Measurements from ENCODE around the gene PLB1. TPM values are rescaled to one million over a fixed set of nuclear protein-coding genes. Genes with fewer than 3 reads are reported as not detected.

Gene PLB1
- total RNA-seq, 4 donors from 2014 or later: 1.5 to 16.5 (median 4.6) TPM

DNA sequence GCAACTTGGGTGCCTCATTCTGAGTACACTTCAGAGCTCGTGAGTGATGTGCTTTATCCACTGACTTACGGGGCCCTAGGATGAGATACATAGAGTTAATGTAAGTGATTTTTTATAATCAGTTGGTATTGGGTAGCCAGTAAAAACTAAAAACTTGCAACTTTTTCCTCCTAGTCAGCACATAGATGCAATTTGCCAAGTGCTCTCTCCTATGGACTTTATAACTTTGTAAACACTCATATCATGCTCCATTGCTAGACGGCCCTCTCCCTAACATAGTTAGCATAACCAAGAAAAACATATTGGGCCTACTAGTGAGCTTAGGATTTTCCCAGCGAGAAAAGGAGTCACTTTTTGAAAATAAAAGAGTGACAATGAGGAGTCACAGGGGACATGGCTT lies 60.4 kb downstream of the PLB1 start:
- TF ChIP-seq, protein P1, sequence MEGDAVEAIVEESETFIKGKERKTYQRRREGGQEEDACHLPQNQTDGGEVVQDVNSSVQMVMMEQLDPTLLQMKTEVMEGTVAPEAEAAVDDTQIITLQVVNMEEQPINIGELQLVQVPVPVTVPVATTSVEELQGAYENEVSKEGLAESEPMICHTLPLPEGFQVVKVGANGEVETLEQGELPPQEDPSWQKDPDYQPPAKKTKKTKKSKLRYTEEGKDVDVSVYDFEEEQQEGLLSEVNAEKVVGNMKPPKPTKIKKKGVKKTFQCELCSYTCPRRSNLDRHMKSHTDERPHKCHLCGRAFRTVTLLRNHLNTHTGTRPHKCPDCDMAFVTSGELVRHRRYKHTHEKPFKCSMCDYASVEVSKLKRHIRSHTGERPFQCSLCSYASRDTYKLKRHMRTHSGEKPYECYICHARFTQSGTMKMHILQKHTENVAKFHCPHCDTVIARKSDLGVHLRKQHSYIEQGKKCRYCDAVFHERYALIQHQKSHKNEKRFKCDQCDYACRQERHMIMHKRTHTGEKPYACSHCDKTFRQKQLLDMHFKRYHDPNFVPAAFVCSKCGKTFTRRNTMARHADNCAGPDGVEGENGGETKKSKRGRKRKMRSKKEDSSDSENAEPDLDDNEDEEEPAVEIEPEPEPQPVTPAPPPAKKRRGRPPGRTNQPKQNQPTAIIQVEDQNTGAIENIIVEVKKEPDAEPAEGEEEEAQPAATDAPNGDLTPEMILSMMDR (IDR thresholded peaks at IDR 0.05; ENCODE audit: low read depth): no peak

DNA sequence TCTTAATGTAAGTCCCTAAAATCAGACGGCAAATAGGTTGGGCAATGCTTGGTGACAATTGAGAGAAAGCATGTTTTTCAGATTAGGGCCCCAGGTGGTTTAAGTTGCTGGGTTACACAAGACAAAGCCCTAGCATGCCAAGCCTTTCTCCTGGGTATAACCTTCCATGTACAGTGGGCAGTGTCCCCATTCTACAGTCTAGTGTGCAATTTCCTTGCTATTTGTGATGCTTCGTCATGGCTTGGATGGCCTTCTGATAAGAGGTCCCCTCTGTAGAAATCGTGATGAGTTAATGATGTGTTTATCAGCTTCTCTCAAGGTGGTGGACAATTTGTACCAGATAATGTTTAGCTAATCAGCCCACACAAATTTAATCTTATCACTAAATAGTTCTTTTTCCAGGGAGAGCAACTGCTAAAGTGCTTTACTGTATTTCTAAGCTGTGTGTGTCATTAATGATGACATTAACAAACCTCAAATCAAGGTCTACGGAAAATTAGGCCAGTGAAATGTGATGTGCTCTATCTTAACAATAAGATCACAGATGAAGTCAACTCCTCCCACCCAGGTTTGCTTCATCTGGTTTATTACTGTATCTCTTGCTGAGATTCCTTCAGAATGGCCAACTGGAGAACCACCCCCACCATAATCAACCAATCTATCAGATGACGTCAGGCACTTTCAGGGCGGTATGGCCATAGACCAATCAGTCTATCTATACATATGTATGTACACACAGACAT lies 61.7 kb downstream of the PLB1 start:
- TF ChIP-seq, protein P1 (IDR thresholded peaks at IDR 0.05; ENCODE audit: low read depth): no peak

DNA sequence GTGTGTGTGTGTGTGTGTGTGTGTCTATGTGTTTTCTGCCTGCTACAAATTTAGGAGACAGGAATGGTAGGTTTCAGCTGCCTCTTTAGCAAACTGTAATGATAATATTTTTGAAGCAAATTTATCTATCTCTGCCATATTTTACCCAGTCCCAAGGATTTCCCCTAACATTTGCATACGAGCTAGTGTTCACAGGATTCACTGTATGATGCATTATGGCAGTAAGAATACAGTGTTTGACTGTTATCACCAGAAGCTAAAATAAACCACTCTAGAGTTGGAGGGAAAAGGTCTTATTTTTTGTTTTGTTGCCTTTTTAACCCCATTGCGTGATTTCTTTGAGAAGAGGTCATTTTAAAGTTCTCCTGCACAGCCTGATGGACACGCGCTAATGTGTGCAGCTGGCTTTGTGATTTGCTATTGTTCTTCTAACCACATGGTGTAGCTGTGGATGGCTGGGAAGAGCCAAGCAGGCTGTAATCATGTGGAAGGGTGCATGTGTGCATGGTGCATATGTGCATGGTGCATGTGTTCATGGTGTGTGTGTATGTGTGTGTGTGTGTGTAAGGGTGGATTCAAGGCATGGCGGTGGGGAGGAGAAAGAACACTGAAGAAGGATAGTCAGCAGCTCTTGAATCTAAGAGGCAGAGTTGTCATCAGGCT lies 62.4 kb downstream of the PLB1 start:
- TF ChIP-seq, protein P1 (IDR thresholded peaks at IDR 0.05; ENCODE audit: low read depth): no peak

DNA sequence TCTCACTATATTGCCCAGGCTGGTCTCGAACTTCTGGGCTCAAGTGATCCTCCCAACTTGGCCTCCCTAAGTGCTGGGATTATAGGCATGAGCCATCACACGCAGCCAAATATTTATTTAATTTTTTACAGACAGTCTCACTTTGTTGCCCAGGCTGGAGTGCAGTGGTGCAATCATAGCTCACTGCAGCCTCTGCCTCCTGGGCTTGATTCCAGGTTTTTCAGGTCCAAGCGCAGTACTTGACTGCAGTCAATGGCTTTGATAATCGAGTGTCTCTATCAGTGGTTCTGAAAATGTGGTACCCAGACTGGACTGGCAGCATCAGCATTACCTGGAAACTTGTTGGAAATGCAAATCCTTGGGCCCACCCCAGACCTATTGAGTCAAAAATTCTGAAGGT lies 63.1 kb downstream of the PLB1 start:
- TF ChIP-seq, protein P1 (IDR thresholded peaks at IDR 0.05; ENCODE audit: low read depth): no peak

DNA sequence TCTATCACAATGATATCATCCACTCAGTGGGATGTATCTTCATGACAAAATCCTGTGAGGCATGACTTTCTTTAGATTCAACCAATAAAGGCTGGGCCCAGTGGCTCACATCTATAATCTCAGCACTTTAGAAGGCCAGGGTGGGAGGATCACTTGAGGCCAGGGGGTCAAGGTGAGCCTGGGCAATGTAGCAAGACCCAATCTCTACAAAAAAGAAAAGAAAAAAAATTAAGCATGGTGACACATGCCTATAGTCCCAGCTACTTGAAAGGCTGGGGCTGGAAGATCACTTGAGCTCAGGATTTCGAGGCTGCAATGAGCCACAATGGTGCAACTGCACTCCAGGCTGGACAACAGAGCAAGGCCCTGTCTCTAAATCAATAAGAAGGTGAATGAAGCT lies 68.0 kb downstream of the PLB1 start:
- TF ChIP-seq, protein P1 (IDR thresholded peaks at IDR 0.05; ENCODE audit: low read depth): no peak

DNA sequence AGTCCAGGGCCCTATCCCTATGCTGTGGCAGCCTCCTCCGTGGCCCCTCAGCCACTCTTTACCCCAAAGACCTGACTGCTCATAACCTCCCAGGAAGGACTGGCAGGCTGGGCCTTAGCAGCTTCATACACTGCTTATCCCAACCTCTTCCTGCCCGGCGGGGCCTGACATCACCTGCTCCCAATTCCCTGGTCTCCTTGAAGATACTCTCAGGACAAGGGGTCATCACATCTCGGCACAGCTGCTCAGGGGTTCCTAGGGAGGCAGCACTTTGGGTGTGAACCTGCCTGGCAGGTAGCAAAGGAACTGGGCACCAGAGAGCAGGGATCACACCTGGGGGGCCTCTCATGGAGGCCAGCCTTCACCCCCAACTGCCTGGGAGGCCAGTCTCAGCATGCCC lies 68.5 kb downstream of the PLB1 start:
- TF ChIP-seq, protein P1 (IDR thresholded peaks at IDR 0.05; ENCODE audit: low read depth): no peak

DNA sequence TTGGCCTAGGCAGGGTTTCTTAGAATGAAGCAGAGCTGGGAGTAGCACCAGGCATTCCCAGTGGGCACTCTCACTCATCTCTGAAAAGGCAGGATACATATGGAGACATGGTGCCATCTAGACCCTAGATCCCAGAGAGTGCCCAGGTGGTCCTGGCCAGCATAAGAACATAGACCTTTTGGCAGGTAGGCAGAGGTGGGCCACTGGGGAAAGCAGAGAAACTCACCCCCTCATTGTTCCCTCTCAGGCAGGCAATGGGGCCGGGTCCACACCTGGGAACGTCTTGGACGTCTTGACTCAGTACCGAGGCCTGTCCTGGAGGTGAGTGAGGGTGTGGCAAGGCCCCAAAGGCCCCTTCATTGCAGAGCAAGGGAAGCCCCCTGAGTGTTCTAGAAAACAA lies 69.2 kb downstream of the PLB1 start:
- TF ChIP-seq, protein P1 (IDR thresholded peaks at IDR 0.05; ENCODE audit: low read depth): no peak

Data from subcutaneous adipose tissue (tissue), 4 donors.